Coronary artery (tissue), 2 donors: ENCODE data around the gene PYGB.

ENCODE experiments used
- DNase-seq: peaks from one replicate; pipeline ENCODE4 v3.0.0-alpha.2; 2017; ENCODE audit warnings: low spot score
- H3K27ac ChIP-seq, 2 donors: fragments of 200-600 bp; sonication (generic); one replicate each; pipeline ENCODE4 v1.5.1; 2016 to 2019
- H3K4me3 ChIP-seq: fragments of 200-600 bp; sonication (generic); 2 replicates; pipeline ENCODE4 v1.5.1; 2016; ENCODE audit warnings: mild to moderate bottlenecking, moderate library complexity
- CTCF ChIP-seq: fragments of 200-600 bp; sonication (generic); IDR thresholded peaks from one replicate; pipeline ENCODE4 v1.5.1; 2019; ENCODE audit warnings: antibody characterized with exemption

PYGB gene

GRCh38 chr20:25243416-25243979, 4.4 kb upstream of the PYGB start:
- no peak for TF ChIP-seq CTCF
- Histone ChIP-seq H3K4me3 (no peak overlapping the region), H3K27ac (no peak overlapping the region)
- no peak for DNase-seq

- no peak overlapping the region for H3K27ac ChIP-seq
- no peak for DNase-seq
- H3K4me3 ChIP-seq: no peak overlapping the region
- TF ChIP-seq CTCF: no peak
Observed at GRCh38 chr20:25244976-25245375, 2.9 kb upstream of the PYGB start.

- H3K27ac ChIP-seq: no peak overlapping the region
- DNase-seq: no peak
- TF ChIP-seq CTCF: no peak
- H3K4me3 ChIP-seq: no peak overlapping the region
Observed at GRCh38 chr20:25245461-25245860, 2.4 kb upstream of the PYGB start.

GRCh38 chr20:25246182-25246999, 1.5 kb upstream of the PYGB start:
- no peak for DNase-seq
- H3K27ac ChIP-seq: peak overlapping the region; percentile 98 to 99
- H3K4me3 ChIP-seq: peak overlapping the region; percentile 92
- TF ChIP-seq CTCF: no peak

GRCh38 chr20:25247000-25247517, 826 bp upstream of the PYGB start:
- Histone ChIP-seq H3K27ac (peak overlapping the region; percentile 98 to 99), H3K4me3 (peak overlapping the region; percentile 92)
- no peak for TF ChIP-seq CTCF
- DNase-seq: no peak

- no peak for DNase-seq
- H3K4me3 ChIP-seq: peak overlapping the region; percentile 92
- peak overlapping the region; percentile 98 to 99 for H3K27ac ChIP-seq
- no peak for TF ChIP-seq CTCF
Observed at GRCh38 chr20:25247518-25247955, 348 bp upstream of the PYGB start.

- DNase-seq: no peak
- no peak for TF ChIP-seq CTCF
- peak overlapping the region; percentile 92 for H3K4me3 ChIP-seq
- H3K27ac ChIP-seq: peak overlapping the region; percentile 98 to 99
Observed at GRCh38 chr20:25248786-25249172, 894 bp downstream of the PYGB start.
